ENCODE measurements around the gene LRRK1. TPM values are rescaled to one million over a fixed set of nuclear protein-coding genes. Genes with fewer than 3 reads are reported as not detected.

The LRRK1 gene
- total and polyA plus RNA-seq, 2 of the 13 experiments (the other 11 are each of a cell fraction or from before 2014, with no cell fraction given): 0.13 to 1.2 TPM

- Histone ChIP-seq H3K27me3 (ENCODE audit: control insufficient read depth in 1 of 2, insufficient read depth in 2 of 2, low read length in 2 of 2) (no peaks in the 10 kb centered on the region), H3K9me3 (ENCODE audit: low read length) (no peaks in the 10 kb centered on the region), H4K20me1 (ENCODE audit: insufficient read depth, low read length) (no peaks in the 10 kb centered on the region), H3K9ac (ENCODE audit: insufficient read depth, low read depth, low read length) (no peak overlapping the region), H3K4me3 (replicated peaks in 1 of 3; ENCODE audit: insufficient read depth in 1 of 3, low read depth in 2 of 3, low read length in 3 of 3) (no peak overlapping the region), H3K79me2 (ENCODE audit: insufficient read depth, low read length) (peaks cover 5% of the 10 kb centered on the region), H3K36me3 (replicated peaks in 1 of 2; ENCODE audit: control insufficient read depth in 1 of 2, insufficient read depth in 2 of 2, low read length in 2 of 2) (no peaks in the 10 kb centered on the region; a peak in 1 of 5 replicates), H2AFZ (ENCODE audit: low read length) (no peak overlapping the region), H3K4me2 (ENCODE audit: low read depth, low read length) (no peak overlapping the region), H3K4me1 (ENCODE audit: insufficient read depth, low read length) (peaks cover 16% of the 10 kb centered on the region), H3K27ac (ENCODE audit: extremely low read length, insufficient read depth, low read length) (no peak overlapping the region)
- DNase-seq (ENCODE audit: low spot score) (no peak), ATAC-seq (no peak; the same call in 2 of the 3 replicates), FAIRE-seq (no peak)
- BruUV-seq (replicated peaks): no TSS peak
- ChIA-PET POLR2A (interaction anchor here (1.1 kb wide), 1 partner anchor 8 kb away, joined by 4 read pairs; no protein-coding TSS in a partner anchor), CTCF (ENCODE audit: low intra/inter-chr PET ratio, low total read pairs) (no interaction called here)
- 91% methylated on average over 12 of the region's 16 CpGs for WGBS (ENCODE audit: low lambda C conversion rate)
- no peak for TF ChIP-seq ZNF644 (CRISPR knock-in tag; IDR thresholded peaks at IDR 0.05; ENCODE audit: low read depth)
- no peak for TF ChIP-seq IRX3 (CRISPR knock-in tag; IDR thresholded peaks at IDR 0.05; ENCODE audit: borderline replicate concordance, low read depth)
- TF ChIP-seq GLMP (CRISPR knock-in tag; IDR thresholded peaks at IDR 0.05; ENCODE audit: borderline replicate concordance): no peak
- TF ChIP-seq KIAA2018 (CRISPR knock-in tag; IDR thresholded peaks at IDR 0.05; ENCODE audit: borderline replicate concordance): no peak
- TF ChIP-seq CENPT (CRISPR knock-in tag; IDR thresholded peaks at IDR 0.05; ENCODE audit: low read depth): no peak
- TF ChIP-seq ZNF563 (CRISPR knock-in tag; IDR thresholded peaks at IDR 0.05): no peak
- no peak for TF ChIP-seq ZNF160 (CRISPR knock-in tag; IDR thresholded peaks at IDR 0.05)
- no peak for TF ChIP-seq AGO1 (IDR thresholded peaks at IDR 0.05; ENCODE audit: low read depth, low read length, poor library complexity, severe bottlenecking)
- no peak for TF ChIP-seq ZSCAN29 (CRISPR knock-in tag; conservative IDR thresholded peaks at IDR 0.05)
- TF ChIP-seq ZNF713 (CRISPR knock-in tag; IDR thresholded peaks at IDR 0.05): no peak
- TF ChIP-seq ZNF354B (CRISPR knock-in tag; IDR thresholded peaks at IDR 0.05): no peak
- no peak for TF ChIP-seq ZNF292 (CRISPR knock-in tag; IDR thresholded peaks at IDR 0.05; ENCODE audit: borderline replicate concordance, low read depth)
- no peak for TF ChIP-seq PCBP2 (optimal IDR thresholded peaks at IDR 0.05; ENCODE audit: low read depth, low read length, poor library complexity, severe bottlenecking)
- no peak for TF ChIP-seq BRD4 (CRISPR knock-in tag; IDR thresholded peaks at IDR 0.05)
- intact Hi-C loops (cut with micrococcal nuclease; ENCODE audit: unreplicated experiment): no loop called here
- in situ Hi-C loops (cut with HindIII; ENCODE audit: extremely low pct_ligation_motif_present, low pct_unique_long_range_greater_than_20kb): no loop called here
These were observed 159.6 kb downstream of the LRRK1 start for GRCh38 chr15:101078669-101079323.
